K562 (cell line): ENCODE data around the gene IGSF10. TPM values are rescaled to one million over a fixed set of nuclear protein-coding genes. Genes with fewer than 3 reads are reported as not detected.

Source experiments
- CBFA2T2 ChIP-seq: fragments of 450-650 bp; conservative IDR thresholded peaks from 2 replicates; pipeline ENCODE4 v1.6.1; 2017; ENCODE audit warnings: mild to moderate bottlenecking
- CBX3 ChIP-seq, 2 experiments: IDR thresholded peaks; 1 replicate in 1 of 2; 2 replicates in 1 of 2; pipeline ENCODE4 v1.6.1; 2012; ENCODE audit warnings: inconsistent platforms in 2 of 2, low read length in 2 of 2, borderline replicate concordance in 1 of 2, control low read depth in 1 of 2
- COPS2 ChIP-seq: fragments of 450-650 bp; conservative IDR thresholded peaks from 2 replicates; pipeline ENCODE4 v1.6.1; 2016; ENCODE audit warnings: mild to moderate bottlenecking, moderate library complexity
- CXXC5 ChIP-seq: fragments of 250-450 bp; sonication (Bioruptor Pico); IDR thresholded peaks from 2 replicates; pipeline ENCODE4 v1.8.0; 2022; ENCODE audit warnings: inconsistent platforms, mild to moderate bottlenecking, moderate library complexity
- HMGN3 ChIP-seq: IDR thresholded peaks from 2 replicates; pipeline ENCODE4 v1.6.1; 2011; ENCODE audit warnings: borderline replicate concordance, low read depth, mild to moderate bottlenecking, mixed read lengths, low read length; ENCODE audit not compliant: insufficient read length; ENCODE audit errors: extremely low read depth
- LCOR ChIP-seq: sonication (generic); formaldehyde crosslinking; IDR thresholded peaks from 2 replicates; pipeline ENCODE4 v1.8.0; 2022; ENCODE audit warnings: mild to moderate bottlenecking, missing genetic modification reagents
- MTA2 ChIP-seq: fragments of 450-650 bp; IDR thresholded peaks from 2 replicates; pipeline ENCODE4 v1.6.1; 2016; ENCODE audit warnings: low read depth
- MTA3 ChIP-seq: fragments of 450-650 bp; formaldehyde crosslinking; IDR thresholded peaks from 2 replicates; pipeline ENCODE4 v1.6.1; 2017; ENCODE audit warnings: mild to moderate bottlenecking, borderline replicate concordance
- MXI1 ChIP-seq: IDR thresholded peaks from 2 replicates; pipeline ENCODE4 v1.6.1; 2011; ENCODE audit warnings: low read depth, mild to moderate bottlenecking, improper control_type of control experiment, low read length
- RAD21 ChIP-seq, 2 experiments: fragments of 250-450 bp in 1 of 2; fragments of 450-650 bp in 1 of 2; sonication (Bioruptor Pico) in 1 of 2; formaldehyde crosslinking in 1 of 2; IDR thresholded peaks in 1 of 2; conservative IDR thresholded peaks in 1 of 2; 2 replicates each; pipeline versions ENCODE4 v1.4.0 to v1.8.0; 2020 to 2022; ENCODE audit warnings: mild to moderate bottlenecking in 2 of 2, moderate library complexity in 1 of 2
- RBM14 ChIP-seq: fragments of 200-400 bp; formaldehyde crosslinking; IDR thresholded peaks from 2 replicates; pipeline ENCODE4 v1.6.1; 2018; ENCODE audit warnings: low read depth, mild to moderate bottlenecking, low read length, moderate library complexity, borderline replicate concordance; ENCODE audit not compliant: insufficient read depth
- RCOR1 ChIP-seq, 2 experiments: IDR thresholded peaks; 2 replicates each; pipeline ENCODE4 v1.6.1; 2012; ENCODE audit warnings: low read depth in 2 of 2, low read length in 2 of 2, borderline replicate concordance in 1 of 2, improper control_type of control experiment in 1 of 2
- SIX5 ChIP-seq, 2 experiments: IDR thresholded peaks; 2 replicates each; pipeline ENCODE4 v1.6.1; 2011; ENCODE audit warnings: low read length in 2 of 2, borderline replicate concordance in 1 of 2, low read depth in 1 of 2, mild to moderate bottlenecking in 1 of 2, moderate library complexity in 1 of 2; ENCODE audit not compliant: insufficient read depth in 1 of 2
- SMAD4 ChIP-seq: fragments of 250-450 bp; sonication (Bioruptor Pico); conservative IDR thresholded peaks from 2 replicates; pipeline ENCODE4 v1.8.0; 2021; ENCODE audit warnings: inconsistent platforms, mild to moderate bottlenecking, moderate library complexity
- TAL1 ChIP-seq: fragments of 450-650 bp; IDR thresholded peaks from 2 replicates; pipeline ENCODE4 v1.6.1; 2016; ENCODE audit warnings: mild to moderate bottlenecking
- TBL1XR1 ChIP-seq, 2 experiments: IDR thresholded peaks; 2 replicates each; pipeline ENCODE4 v1.6.1; 2012; ENCODE audit warnings: improper control_type of control experiment in 2 of 2, low read length in 2 of 2, mild to moderate bottlenecking in 1 of 2
- THAP12 ChIP-seq: fragments of 250-450 bp; sonication (Bioruptor Pico); IDR thresholded peaks from 2 replicates; pipeline ENCODE4 v1.9.0; 2021; ENCODE audit warnings: mild to moderate bottlenecking, inconsistent platforms
- ZNF121 ChIP-seq: sonication (generic); formaldehyde crosslinking; conservative IDR thresholded peaks from 2 replicates; pipeline ENCODE4 v1.8.0; 2022; ENCODE audit warnings: missing genetic modification reagents
- ZNF740 ChIP-seq, 3 experiments: fragments of 200-800 bp in 1 of 3; sonication (Bioruptor generic) in 1 of 3; sonication (generic) in 1 of 3; formaldehyde crosslinking in 1 of 3; IDR thresholded peaks; 2 replicates each; pipeline versions ENCODE4 v1.6.1 to v1.8.0; 2016 to 2022; ENCODE audit warnings: mild to moderate bottlenecking in 2 of 3, missing compliant biosample characterization in 2 of 3, missing genetic modification characterization in 2 of 3, missing genetic modification reagents in 1 of 3
- ZNF766 ChIP-seq: fragments of 200-800 bp; sonication (Bioruptor generic); conservative IDR thresholded peaks from 2 replicates; pipeline ENCODE4 v1.6.1; 2016; ENCODE audit warnings: missing genetic modification characterization, missing compliant biosample characterization
- polyA plus RNA-seq, 8 experiments: library from polyadenylated mRNA; depleted of rRNA in 4 of 8; stranded (reverse) in 5 of 8; unstranded in 3 of 8; fragments of >200 nt; fragmentation: Nextera tagmentation in 2 of 8; fragmentation: Illumina TruSeq in 1 of 8; extraction: Ambion mirVana in 2 of 8; extraction: Trizol in 1 of 8; gene quantifications; 2 replicates each; pipeline versions ENCODE4 v1.2.1 to v1.2.3, GENCODE V29; 2011 to 2014; ENCODE audit warnings: inconsistent platforms in 1 of 8, missing spikeins in 1 of 8
- total RNA-seq, 7 experiments: library from RNA; depleted of rRNA in 6 of 7; stranded (reverse); fragments of >200 nt in 6 of 7; fragmentation: Illumina TruSeq in 2 of 7; extraction: Trizol in 2 of 7; gene quantifications; 2 replicates each; pipeline versions ENCODE4 v1.2.1 to v1.2.3, GENCODE V29; 2011 to 2021; ENCODE audit warnings: low replicate concordance in 1 of 7
- TF ChIP-seq, protein P1 (sequence below): sonication (generic); formaldehyde crosslinking; IDR thresholded peaks from 2 replicates; pipeline ENCODE4 v1.8.1; 2023; ENCODE audit warnings: mild to moderate bottlenecking, missing genetic modification reagents
- TF ChIP-seq, protein P2 (sequence below): fragments of 250-450 bp; sonication (Bioruptor Pico); IDR thresholded peaks from 2 replicates; pipeline ENCODE4 v1.8.0; 2021; ENCODE audit warnings: borderline replicate concordance, mild to moderate bottlenecking, moderate library complexity; ENCODE audit not compliant: poor library complexity, severe bottlenecking

The IGSF10 gene
- total and polyA plus RNA-seq, 9 of the 15 experiments (the other 6 are each of a cell fraction or from before 2014, with no cell fraction given), result 0.11 to 1.2 (median 0.40) TPM

GRCh38 chr3:151504606-151505005, 43.7 kb upstream of the IGSF10 start (continued):
- TF ChIP-seq MTA3 (0 out of 2 replicates have a peak, but pooled peaks have one; percentile 54), LCOR (peak; percentile 75), RCOR1 (IDR thresholded peaks at IDR 0.05; ENCODE audit: borderline replicate concordance in 1 of 2, low read depth in 2 of 2, low read length in 2 of 2) (peak; percentile 82 to 91; a peak in 3 of 4 replicates), TBL1XR1 (IDR thresholded peaks at IDR 0.05; ENCODE audit: low read length in 2 of 2) (peak in 1 of 2 experiments; percentile 85; a peak in 2 of 4 replicates), SIX5 (IDR thresholded peaks at IDR 0.05; ENCODE audit: borderline replicate concordance in 1 of 2, insufficient read depth in 1 of 2, low read depth in 1 of 2, low read length in 2 of 2) (no peak), SMAD4 (CRISPR knock-in tag) (peak; percentile 73), TAL1 (peak; percentile 96), ZNF740 (CRISPR knock-in tag; IDR thresholded peaks at IDR 0.05) (no peak), ZNF740 (tag; IDR thresholded peaks at IDR 0.05) (no peak), COPS2 (no peak), ZNF766 (CRISPR knock-in tag) (peak; percentile 69), THAP12 (no peak), CXXC5 (CRISPR knock-in tag) (peak; percentile 32; the same call in 1 of the 2 replicates), HMGN3 (no peak), RBM14 (no peak), ZNF121 (CRISPR knock-in tag) (no peak), CBX3 (IDR thresholded peaks at IDR 0.05; ENCODE audit: borderline replicate concordance in 1 of 2, low read length in 2 of 2) (peak in 1 of 2 experiments; percentile 77; a peak in 2 of 3 replicates), MXI1 (0 out of 2 replicates have a peak, but pooled peaks have one; percentile 15), RAD21 (CRISPR knock-in tag; conservative IDR thresholded peaks at IDR 0.05 in 1 of 2, IDR thresholded peaks at IDR 0.05 in 1 of 2) (peak in 1 of 2 experiments; percentile 26; a peak in 2 of 4 replicates), MTA2 (peak; percentile 90), CBFA2T2 (peak; percentile 93)
- TF ChIP-seq, protein P1, sequence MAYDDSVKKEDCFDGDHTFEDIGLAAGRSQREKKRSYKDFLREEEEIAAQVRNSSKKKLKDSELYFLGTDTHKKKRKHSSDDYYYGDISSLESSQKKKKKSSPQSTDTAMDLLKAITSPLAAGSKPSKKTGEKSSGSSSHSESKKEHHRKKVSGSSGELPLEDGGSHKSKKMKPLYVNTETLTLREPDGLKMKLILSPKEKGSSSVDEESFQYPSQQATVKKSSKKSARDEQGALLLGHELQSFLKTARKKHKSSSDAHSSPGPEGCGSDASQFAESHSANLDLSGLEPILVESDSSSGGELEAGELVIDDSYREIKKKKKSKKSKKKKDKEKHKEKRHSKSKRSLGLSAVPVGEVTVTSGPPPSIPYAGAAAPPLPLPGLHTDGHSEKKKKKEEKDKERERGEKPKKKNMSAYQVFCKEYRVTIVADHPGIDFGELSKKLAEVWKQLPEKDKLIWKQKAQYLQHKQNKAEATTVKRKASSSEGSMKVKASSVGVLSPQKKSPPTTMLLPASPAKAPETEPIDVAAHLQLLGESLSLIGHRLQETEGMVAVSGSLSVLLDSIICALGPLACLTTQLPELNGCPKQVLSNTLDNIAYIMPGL (CRISPR knock-in tag), result no peak
- TF ChIP-seq, protein P2, sequence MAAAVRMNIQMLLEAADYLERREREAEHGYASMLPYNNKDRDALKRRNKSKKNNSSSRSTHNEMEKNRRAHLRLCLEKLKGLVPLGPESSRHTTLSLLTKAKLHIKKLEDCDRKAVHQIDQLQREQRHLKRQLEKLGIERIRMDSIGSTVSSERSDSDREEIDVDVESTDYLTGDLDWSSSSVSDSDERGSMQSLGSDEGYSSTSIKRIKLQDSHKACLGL (CRISPR knock-in tag), result no peak
